Activated CD4-positive, CD25-positive, alpha-beta regulatory T cell treated with anti-CD3 and anti-CD28 coated beads, Interleukin-2, amount 50 U/mL, for 24 hours (primary cell): ENCODE measurements around the gene AFAP1.
A peak's percentile ranks its signal among the peaks of the same experiment; 100 is the strongest.

Experiments used
- ATAC-seq, 2 donors: fragments of 150-1000 bp; cut with Tn5 transposase; one replicate each; pipeline ENCODE4 v1.10.0; 2021; ENCODE audit warnings: mild to moderate bottlenecking in 1 of 2, moderate library complexity in 1 of 2

Gene AFAP1

DNA sequence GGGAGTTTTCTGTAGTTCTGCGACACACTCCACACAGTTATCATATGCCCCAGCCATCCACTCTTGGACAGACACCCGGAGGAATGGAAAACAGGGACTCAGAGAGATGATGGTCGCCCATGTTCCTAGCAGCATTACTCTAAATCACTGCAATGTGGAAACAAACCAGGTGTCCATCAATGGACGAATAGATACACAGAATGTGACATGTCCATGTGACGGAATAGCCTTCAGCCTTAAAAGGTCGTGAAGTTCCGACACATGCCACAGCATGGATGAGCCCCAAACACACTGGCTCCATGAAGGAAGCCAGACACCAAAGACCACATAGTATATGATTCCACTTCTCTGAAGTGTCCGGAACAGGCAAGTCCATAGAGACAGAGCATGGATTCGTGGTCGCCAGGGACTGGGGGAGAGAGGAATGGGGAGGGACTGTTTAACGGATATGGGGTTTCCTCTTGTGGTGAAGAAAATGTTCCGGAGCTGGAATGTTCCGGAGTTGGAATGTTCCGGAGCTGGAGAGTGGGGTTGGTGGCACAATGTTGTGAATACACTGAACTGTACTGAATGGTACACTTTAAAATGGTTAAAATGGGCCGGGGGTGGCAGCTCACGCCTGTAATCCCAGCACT is 28.7 kb upstream of the AFAP1 start:
- ATAC-seq: no peak

DNA sequence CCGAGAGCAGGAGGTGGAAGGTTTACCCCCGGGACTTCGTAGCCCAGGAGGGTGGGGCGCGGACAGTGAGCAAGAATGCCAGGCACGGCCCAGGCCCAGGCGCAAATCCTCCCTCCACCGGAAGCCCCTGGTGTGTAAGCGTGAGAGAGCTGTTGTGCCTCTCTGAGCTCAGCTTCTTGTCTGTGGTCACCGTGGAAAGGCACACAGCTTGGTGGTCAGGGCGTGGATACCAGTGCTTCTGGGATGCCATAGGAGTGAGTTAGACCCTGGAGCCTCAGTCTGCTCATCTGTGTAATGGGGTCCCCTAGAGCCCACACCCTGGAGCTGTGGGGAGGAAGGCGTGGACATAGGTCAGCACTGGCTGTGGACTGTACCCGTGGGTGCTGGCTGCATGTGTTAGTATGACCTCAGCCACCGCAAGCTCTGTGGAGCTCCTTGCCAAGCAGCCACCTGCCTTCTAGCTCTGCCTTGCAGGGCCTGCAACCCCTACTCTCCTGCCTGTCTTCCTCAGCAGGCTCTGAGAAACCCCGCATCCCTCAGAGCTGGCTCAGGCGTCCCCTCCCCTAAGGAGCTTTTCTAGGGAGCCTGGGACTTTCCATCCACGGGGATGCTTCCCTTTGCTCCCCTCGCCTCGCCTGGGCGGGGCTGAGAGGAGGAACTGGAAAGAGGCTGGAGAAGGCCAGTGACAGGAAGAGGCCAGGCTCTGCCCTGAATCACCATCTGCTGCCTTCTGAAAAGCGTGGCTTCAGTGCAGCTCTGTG is 28.0 kb upstream of the AFAP1 start:
- ATAC-seq: no peak

- no peak for ATAC-seq
Observed at GRCh38 chr4:7967063-7967440, 27.4 kb upstream of the AFAP1 start.

DNA sequence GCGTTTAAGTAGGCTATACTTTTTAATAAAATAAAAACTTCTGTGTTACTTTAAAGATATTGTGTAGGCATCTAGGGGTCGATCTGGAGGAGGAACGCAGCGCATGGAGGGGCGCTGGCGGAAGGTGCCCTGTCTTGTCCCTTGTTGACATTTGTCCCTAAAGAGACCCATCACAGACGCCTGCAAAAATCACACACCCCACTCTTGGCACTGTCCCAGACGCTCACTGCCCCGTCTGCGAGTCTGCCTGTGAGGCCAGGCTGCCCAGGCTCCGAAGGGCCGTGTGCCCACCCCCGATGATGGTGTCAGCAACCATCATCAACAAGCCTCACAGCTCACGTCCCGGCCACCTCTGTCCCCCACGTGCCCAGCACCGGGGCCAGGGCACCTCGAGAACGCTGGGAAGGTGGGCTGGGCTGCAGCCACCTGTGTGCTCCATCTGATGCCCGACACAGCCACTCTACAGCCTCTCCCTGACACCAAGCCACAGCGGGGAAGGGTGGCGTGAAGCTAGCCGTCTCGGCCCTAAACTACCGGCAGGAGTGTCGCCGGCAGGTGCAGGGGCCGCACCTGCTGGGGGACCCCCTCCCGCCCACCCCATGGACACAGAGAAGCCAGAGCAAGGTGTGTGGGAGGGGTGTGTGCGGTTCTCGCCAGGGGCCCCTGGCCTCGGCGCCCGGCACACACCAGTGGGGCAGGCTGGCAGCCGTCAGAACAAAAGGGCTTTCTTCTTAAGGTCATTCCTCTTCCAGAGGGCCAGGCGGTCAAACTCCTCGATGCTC is 26.8 kb upstream of the AFAP1 start:
- no peak for ATAC-seq

GRCh38 chr4:7964890-7965662 is 25.4 kb upstream of the AFAP1 start:
- ATAC-seq: peak in 1 of 2 donors; percentile 15

DNA sequence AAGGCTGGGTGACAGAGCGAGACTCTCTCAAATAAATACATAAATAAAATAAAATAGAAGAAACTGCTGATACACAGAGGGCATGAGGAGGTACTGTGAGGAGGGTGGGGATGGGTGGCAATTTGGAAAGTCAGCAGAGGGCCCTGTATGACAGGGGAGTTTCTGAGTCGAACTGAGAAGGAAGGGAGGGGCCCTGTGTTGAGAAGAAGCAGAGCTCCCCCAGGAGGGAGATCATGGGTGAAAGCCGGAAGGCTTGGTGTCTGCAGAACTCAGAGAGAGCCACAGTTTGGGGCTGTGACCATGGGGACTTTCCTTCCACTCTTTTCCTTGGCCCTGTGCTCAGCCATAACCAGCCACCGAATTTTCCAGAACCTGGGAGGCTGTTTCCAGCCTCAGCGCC is 24.8 kb upstream of the AFAP1 start:
- ATAC-seq: peak; percentile 30 to 38

- ATAC-seq: no peak
Observed at GRCh38 chr4:7963691-7964090, 24.0 kb upstream of the AFAP1 start.

DNA sequence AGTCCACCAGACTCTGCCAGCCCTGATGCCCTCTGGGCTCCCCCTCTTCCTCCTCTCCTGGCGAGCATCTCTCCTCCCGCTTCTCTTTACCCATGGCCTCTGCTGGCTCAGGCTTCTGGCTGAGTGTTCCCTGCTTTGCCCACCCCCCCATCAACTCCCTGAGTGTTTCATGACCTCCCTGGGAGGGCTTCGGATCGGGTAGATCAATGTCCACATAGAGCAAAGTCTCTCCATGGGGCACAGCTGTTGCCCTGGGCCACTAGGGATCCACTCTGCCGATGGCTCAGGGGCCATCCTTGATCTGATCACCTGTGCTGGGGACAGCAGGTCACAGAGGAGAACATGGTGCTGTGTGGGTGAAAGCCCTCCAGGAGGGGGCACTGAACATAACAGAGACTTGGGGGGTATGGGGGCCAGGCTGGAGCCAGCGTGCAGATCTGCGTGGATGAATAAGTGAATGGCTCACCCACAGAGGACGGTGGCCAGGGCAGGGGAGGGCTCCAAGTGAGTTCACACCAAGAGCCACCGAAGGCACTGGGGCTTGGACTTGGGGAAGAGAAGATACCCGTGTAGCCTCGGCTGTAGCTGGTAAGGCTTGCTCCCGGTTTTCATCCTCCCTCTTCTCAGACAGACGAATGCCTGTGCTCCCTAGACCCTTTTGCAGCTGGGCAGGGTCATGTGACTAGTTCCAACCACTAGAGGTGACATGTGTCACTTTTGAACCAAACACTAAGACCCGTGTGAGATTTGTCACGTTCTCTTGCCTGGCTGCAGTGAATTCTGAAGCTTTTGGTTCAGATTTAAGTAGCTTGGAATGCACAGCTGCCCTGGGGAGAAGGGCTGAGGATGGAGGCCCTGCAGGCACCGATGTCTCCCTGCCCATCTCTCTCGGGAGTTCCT is 23.2 kb upstream of the AFAP1 start:
- ATAC-seq: no peak

DNA sequence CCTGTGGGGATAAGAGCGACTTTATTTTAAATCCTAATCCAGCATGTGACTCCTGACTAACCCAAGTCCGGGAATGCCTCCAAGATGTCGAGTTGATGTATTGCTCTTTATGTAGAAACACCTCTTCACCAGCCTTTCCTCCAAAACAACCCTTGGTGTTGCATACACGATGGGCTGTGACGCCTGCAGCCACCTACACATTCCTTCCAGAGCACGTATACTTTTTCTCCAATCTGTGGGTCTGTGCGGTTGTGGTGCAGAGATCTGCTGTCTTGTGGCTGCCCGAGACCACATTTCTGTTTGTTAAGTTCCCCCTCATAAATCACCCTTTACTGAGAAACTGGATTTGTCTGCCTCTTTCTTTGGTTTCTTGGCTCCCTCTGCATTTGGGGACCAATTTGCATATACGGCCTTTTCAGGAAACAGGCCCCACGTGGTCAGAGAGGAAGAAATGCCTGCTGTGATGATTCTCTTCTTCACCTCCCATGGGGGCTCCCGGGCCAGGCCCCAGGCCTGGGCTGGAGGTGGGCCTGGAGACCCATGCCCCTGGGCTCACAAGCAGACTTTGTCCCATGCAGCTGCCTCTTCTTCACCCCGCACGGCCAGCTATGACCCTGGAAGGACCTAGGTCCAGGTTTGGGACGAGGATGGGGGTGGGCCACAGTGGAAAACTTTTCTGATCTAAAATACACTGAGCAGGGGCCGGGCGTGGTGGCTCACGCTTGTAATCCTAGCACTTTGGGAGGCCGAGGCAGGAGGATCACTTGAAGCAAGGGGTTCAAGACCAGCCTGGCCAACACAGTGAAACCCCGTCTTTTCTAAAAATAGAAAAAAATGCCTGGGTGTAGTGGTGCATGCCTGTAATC is 21.4 kb upstream of the AFAP1 start:
- ATAC-seq: peak; percentile 57 to 76

DNA sequence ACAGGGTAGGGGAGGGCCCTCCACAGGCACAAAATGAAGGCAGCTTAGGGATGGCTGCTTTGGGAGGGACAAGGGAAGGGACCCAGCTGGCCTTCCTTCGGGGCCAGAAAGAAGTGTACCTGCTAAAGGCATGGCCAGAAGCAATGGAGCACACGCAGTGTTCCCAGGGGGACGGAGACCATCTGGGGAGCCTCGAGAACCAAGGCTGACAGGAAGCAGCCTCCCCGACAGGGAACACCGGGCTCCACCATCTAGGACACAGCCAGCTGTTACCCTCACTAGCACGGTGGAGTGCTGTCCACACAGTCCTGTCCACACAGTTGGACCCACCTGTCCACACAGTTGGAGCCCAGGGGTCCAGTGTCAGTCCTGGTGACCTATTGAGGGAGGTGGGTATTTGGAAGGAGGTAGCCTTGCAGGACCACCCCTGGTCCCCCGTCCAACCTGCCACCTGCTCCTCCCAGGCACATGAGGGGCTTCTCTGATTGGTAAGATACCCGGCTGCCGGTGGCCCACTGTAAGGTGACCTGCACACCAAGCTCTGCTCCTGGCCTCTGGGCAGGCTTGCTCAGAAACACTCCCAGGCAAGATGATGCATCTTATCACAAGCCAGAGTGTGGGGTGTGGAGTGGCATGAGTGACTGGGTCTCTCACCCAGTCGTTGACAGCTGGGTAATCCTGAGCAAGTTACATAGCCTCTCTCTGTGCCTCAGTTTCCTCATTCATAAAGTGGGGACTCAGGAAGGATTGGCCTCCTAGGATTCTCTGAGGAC is 20.5 kb upstream of the AFAP1 start:
- ATAC-seq: no peak

DNA sequence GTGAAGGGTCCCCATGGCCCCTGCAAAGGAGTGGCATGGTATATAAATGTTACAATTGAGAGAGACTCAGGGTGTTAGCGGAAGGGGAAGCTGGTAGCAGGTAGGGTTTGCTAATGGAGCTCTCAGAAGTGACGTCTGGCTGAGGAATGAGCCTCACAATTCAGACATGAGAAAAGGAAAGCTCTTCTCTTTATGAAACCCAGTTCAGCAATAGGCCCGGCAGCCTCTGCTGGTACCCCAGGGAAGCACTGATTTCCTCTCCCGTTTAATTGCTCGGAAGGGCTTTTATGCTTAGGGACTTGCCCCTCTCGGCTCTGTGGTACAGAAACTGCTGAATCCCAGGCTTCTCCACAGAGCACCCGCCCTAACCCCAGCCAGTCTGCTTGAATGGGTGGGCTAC is 19.4 kb upstream of the AFAP1 start:
- no peak for ATAC-seq

- ATAC-seq: no peak
Observed at GRCh38 chr4:7956934-7957656, 17.4 kb upstream of the AFAP1 start.

DNA sequence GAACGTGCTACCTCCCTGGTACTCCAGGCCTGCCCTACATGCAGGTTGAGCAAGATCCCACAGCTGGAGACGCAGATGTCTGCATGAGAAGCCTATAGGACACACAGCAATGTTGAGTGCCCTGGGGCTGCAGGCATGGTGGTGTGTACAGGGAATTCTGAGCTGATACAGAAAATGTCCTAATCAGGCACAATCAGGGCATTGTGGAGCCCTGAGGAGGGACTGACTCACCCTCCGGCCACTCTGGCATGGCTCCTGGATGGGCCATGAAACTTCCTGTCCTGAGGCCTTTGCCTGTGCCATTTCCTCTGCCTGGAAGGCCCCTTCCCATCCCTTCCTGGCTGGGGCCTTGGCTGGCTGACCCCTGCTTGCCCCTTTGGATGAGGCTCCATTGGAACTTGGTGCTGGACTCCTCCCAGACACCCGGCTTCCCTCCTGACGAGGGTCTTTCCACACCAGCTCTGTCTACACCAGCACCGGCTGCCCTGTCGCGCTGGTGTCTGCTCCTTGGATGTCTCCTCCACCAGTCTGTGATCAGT is 16.7 kb upstream of the AFAP1 start:
- no peak for ATAC-seq

GRCh38 chr4:7955393-7955792 is 15.7 kb upstream of the AFAP1 start:
- ATAC-seq: no peak

DNA sequence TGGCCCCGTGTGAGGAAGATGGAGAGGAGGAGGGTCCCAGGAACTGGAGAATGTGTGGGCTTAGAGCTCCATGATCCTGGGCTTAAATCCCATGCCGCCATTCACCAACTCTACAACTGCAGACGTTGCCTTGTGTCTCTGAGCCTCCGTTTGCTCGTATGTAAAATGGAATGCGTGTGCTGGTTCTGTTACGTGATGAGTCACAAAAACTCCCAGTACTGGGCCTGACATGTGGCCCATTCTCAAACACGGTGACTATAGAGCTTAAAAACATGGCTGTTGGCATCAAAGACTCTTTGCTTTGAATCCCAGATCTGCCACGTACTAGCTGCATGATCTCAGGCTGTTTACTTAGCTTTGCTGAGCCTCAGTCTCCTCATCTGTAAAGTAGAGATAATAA is 13.0 kb upstream of the AFAP1 start:
- ATAC-seq: no peak

DNA sequence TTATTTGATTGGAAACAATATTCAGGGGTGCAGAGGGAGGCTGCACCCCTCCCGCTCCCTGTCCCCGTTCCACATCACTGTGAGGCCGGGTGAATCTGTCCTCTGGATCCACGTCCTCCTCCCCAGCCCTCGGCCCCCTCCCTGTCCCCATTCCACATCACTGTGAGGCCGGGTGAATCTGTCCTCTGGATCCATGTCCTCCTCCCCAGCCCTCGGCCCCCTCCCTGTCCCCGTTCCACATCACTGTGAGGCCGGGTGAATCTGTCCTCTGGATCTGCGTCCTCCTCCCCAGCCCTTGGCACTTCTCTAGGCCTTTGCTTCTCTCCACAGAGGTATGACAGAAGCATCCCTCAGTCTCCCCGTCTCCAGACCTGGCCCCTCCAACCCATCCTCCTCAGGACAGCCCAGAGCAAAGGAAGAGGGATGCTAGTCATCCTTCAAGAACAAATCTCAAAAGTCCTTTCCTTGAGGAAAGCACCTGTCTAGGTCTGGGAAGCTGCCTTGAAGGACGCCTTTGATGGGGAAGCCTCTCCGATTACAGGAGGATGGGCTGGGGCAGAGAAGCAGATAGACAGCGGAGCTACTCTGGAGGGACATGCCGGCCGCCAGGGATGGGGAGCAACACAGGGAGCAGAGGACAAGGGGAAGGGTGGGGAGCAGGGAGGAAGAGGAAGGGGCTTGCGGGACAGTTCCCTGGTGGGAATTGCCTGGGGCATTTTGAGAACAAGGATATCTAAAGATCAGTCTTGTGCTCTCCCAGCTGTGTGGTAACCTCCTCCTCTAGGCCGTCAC is 10.8 kb upstream of the AFAP1 start:
- ATAC-seq: no peak

DNA sequence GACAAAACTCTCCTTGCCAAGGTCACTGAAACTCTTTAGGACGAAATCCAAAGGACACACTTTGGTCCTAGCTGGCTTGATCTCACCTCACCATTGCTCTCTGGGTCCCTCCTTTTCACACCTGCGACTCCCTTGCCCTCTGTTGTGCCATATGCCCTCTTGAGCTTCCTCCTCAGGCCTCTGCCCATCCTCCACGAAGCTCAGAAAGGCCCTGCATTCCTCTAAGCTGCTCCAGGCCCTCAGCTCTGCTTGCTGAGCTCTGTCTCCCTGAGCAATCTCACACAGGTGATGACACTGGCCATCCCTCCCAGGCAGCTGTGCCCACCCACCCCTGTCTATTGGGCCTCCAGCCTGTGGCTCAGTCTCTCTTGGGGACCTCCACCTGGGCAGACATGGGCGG is 10.1 kb upstream of the AFAP1 start:
- no peak for ATAC-seq

GRCh38 chr4:7947927-7948326 is 8.3 kb upstream of the AFAP1 start:
- ATAC-seq: peak; percentile 32 to 82
